Endothelial cell of umbilical vein (primary cell): ENCODE data around the gene CHGA. TPM values are rescaled to one million over a fixed set of nuclear protein-coding genes. Genes with fewer than 3 reads are reported as not detected.

Experiments
- BruUV-seq: library from RNA; stranded (reverse); fragments of 400-500 nt; replicated peaks from 2 replicates; lab custom pipeline; 2021; lab: Mats Ljungman, UMichigan
- CTCF ChIA-PET: fragments of 300-600, 350-600 bp; sonication (Branson Sonifier 250); formaldehyde crosslinking; loops from one replicate; lab custom pipeline; 2021; ENCODE audit warnings: antibody characterized with exemption, inconsistent platforms; lab: Charles Lee
- POLR2A ChIA-PET: fragments of 300-600, 350-600 bp; sonication (Branson Sonifier 250); formaldehyde crosslinking; loops from one replicate; lab custom pipeline; 2021; ENCODE audit warnings: antibody characterized with exemption, inconsistent platforms; lab: Charles Lee
- DNase-seq: peaks from one replicate; pipeline ENCODE4 v3.0.0-alpha.2; 2011; ENCODE audit warnings: low read depth, low spot score
- FAIRE-seq: peaks from 2 replicates; lab custom pipeline; 2011; peaks lifted over from hg19 to GRCh38; lab: Jason Lieb, UNC
- H2AFZ ChIP-seq: 2 replicates; pipeline ENCODE4 v1.6.0; 2012; ENCODE audit warnings: low read depth, low read length, control low read depth, inconsistent platforms
- H3K27ac ChIP-seq: 2 replicates; pipeline ENCODE4 v1.5.1; 2011; ENCODE audit warnings: low read depth, mild to moderate bottlenecking, control low read depth, low read length, moderate library complexity; ENCODE audit not compliant: insufficient read depth
- H3K27me3 ChIP-seq, 2 experiments: 2 replicates each; pipeline versions ENCODE4 v1.6.0 to v1.6.1; 2011; ENCODE audit warnings: low read length in 2 of 2, mixed read lengths in 1 of 2; ENCODE audit not compliant: control insufficient read depth in 2 of 2, insufficient read depth in 2 of 2
- H3K36me3 ChIP-seq, 2 experiments: 2 replicates in 1 of 2; 3 replicates in 1 of 2; pipeline ENCODE4 v1.5.1; 2011; ENCODE audit warnings: low read length in 2 of 2, mild to moderate bottlenecking in 1 of 2, moderate library complexity in 1 of 2; ENCODE audit not compliant: control insufficient read depth in 2 of 2, insufficient read depth in 2 of 2; ENCODE audit errors: extremely low read depth in 1 of 2
- H3K4me1 ChIP-seq: 3 replicates; pipeline ENCODE4 v1.5.1; 2011; ENCODE audit warnings: mild to moderate bottlenecking, low read length; ENCODE audit not compliant: control insufficient read depth, insufficient read depth; ENCODE audit errors: extremely low read depth
- H3K4me2 ChIP-seq: 2 replicates; pipeline ENCODE4 v1.6.1; 2011; ENCODE audit warnings: low read length, control low read depth, mixed read lengths; ENCODE audit not compliant: insufficient read depth
- H3K4me3 ChIP-seq, 3 experiments: fragments of 200-600 bp in 1 of 3; sonication (generic), shearing (Covaris generic) in 1 of 3; replicated peaks in 1 of 3; 2 replicates each; pipeline ENCODE4 v1.5.1; 2011 to 2016; ENCODE audit warnings: control low read depth in 3 of 3, low read length in 3 of 3, mild to moderate bottlenecking in 2 of 3, inconsistent platforms in 1 of 3, low read depth in 1 of 3, moderate library complexity in 1 of 3; ENCODE audit not compliant: insufficient read depth in 1 of 3
- H3K79me2 ChIP-seq: 2 replicates; pipeline ENCODE4 v1.6.0; 2012; ENCODE audit warnings: low read length, inconsistent platforms; ENCODE audit not compliant: control insufficient read depth, insufficient read depth
- H3K9ac ChIP-seq: replicated peaks from 2 replicates; pipeline ENCODE3; 2011; ENCODE audit warnings: low read length, control low read depth; ENCODE audit not compliant: insufficient read depth; ENCODE audit errors: extremely low read depth
- H3K9me1 ChIP-seq: replicated peaks from 3 replicates; pipeline ENCODE4 v1.6.0; 2011; ENCODE audit warnings: mild to moderate bottlenecking, low read length; ENCODE audit not compliant: control insufficient read depth, insufficient read depth; ENCODE audit errors: extremely low read depth
- H3K9me3 ChIP-seq: replicated peaks from 2 replicates; pipeline ENCODE4 v1.5.1; 2012; ENCODE audit warnings: low read length, inconsistent platforms; ENCODE audit not compliant: control insufficient read depth, insufficient read depth
- H4K20me1 ChIP-seq: replicated peaks from 2 replicates; pipeline ENCODE3; 2011; ENCODE audit warnings: mild to moderate bottlenecking, low read length; ENCODE audit not compliant: control insufficient read depth, insufficient read depth; ENCODE audit errors: extremely low read depth
- CTCF ChIP-seq, 2 donors: IDR thresholded peaks; 1 replicate in 1 of 2; 2 replicates in 1 of 2; pipeline ENCODE4 v1.5.1; 2011; ENCODE audit warnings: low read length in 2 of 2, mild to moderate bottlenecking in 2 of 2, moderate library complexity in 2 of 2, control low read depth in 1 of 2, inconsistent platforms in 1 of 2, low read depth in 1 of 2; ENCODE audit not compliant: insufficient read depth in 1 of 2; ENCODE audit errors: extremely low read depth in 1 of 2
- EZH2 ChIP-seq: IDR thresholded peaks from 2 replicates; pipeline ENCODE4 v1.6.1; 2012; ENCODE audit warnings: borderline replicate concordance, low read depth, mild to moderate bottlenecking, moderate library complexity, low read length, inconsistent platforms; ENCODE audit not compliant: severe bottlenecking
- FOS ChIP-seq: IDR thresholded peaks from 2 replicates; pipeline ENCODE4 v1.6.1; 2011; ENCODE audit warnings: mild to moderate bottlenecking, low read length, moderate library complexity, borderline replicate concordance; ENCODE audit not compliant: insufficient read depth
- GATA2 ChIP-seq: IDR thresholded peaks from 2 replicates; pipeline ENCODE4 v1.7.0; 2011; ENCODE audit warnings: low read depth, mild to moderate bottlenecking, moderate library complexity, mixed read lengths, low read length; ENCODE audit not compliant: insufficient read length, insufficient read depth
- JUN ChIP-seq: IDR thresholded peaks from 2 replicates; pipeline ENCODE4 v1.6.1; 2011; ENCODE audit warnings: borderline replicate concordance, low read depth; ENCODE audit not compliant: insufficient read length, insufficient read depth
- MAX ChIP-seq: IDR thresholded peaks from 2 replicates; pipeline ENCODE4 v1.6.1; 2011; ENCODE audit not compliant: insufficient read depth, insufficient read length
- MYC ChIP-seq: IDR thresholded peaks from one replicate; pipeline ENCODE4 v1.6.1; 2011; ENCODE audit warnings: mild to moderate bottlenecking, low read depth, low read length
- POLR2A ChIP-seq: IDR thresholded peaks from 2 replicates; pipeline ENCODE4 v1.6.1; 2012; ENCODE audit warnings: low read depth, mild to moderate bottlenecking, control low read depth, low read length
- POLR2AphosphoS5 ChIP-seq: IDR thresholded peaks from 2 replicates; pipeline ENCODE4 v1.6.1; 2012; ENCODE audit warnings: low read depth, mild to moderate bottlenecking, control low read depth, low read length, moderate library complexity; ENCODE audit not compliant: insufficient read depth
- dilution Hi-C: fragments of 300-500 bp; cut with MboI; formaldehyde crosslinking; loops from one replicate; pipeline ENCODE4 v1.15.0; 2019; ENCODE audit warnings: low sequenced_read_pairs; ENCODE audit not compliant: extremely low pct_ligation_motif_present
- intact Hi-C: fragments of 100-400 bp; cut with micrococcal nuclease; formaldehyde crosslinking; loops from one replicate; pipeline ENCODE4 v1.10.0; 2022
- polyA plus RNA-seq, 4 experiments: library from polyadenylated mRNA; depleted of rRNA in 3 of 4; stranded (reverse) in 3 of 4; unstranded in 1 of 4; fragments of >200 nt; gene quantifications; 2 replicates each; pipeline versions ENCODE4 v1.2.1 to v1.2.3, GENCODE V29; 2011 to 2012; ENCODE audit warnings: missing spikeins in 1 of 4
- total RNA-seq: library from RNA; stranded (reverse); gene quantifications from 2 replicates; pipeline ENCODE4 v1.2.3, GENCODE V29; 2021

The CHGA gene
- total and polyA plus RNA-seq, 2 donors (not counting 3 experiments of a cell fraction or from before 2014, with no cell fraction given): not detected

- intact Hi-C loops (no loop called here), dilution Hi-C loops (no loop called here)
- CTCF ChIA-PET: interaction anchor here (1.7 to 3.4 kb wide), 3 partner anchors 14 to 195 kb away, joined by 4 to 14 read pairs (median 4); no protein-coding TSS in a partner anchor
- Histone ChIP-seq H3K4me1 (peaks cover 5% of the 10 kb centered on the region), H3K36me3 (no peaks in the 10 kb centered on the region), H3K27me3 (no peaks in the 10 kb centered on the region), H3K4me2 (no peak overlapping the region), H3K9me1 (no peaks in the 10 kb centered on the region), H2AFZ (no peak overlapping the region), H3K9ac (no peak overlapping the region), H3K4me3 (no peak overlapping the region), H3K27ac (no peak overlapping the region), H4K20me1 (no peaks in the 10 kb centered on the region), H3K79me2 (no peaks in the 10 kb centered on the region), H3K9me3 (no peaks in the 10 kb centered on the region)
- BruUV-seq: no TSS peak
- FAIRE-seq (no peak), DNase-seq (no peak)
- no peak for TF ChIP-seq POLR2AphosphoS5
- no peak for TF ChIP-seq GATA2
- TF ChIP-seq EZH2: no peak
- POLR2A ChIA-PET: no interaction called here
Measured at GRCh38 chr14:92943855-92944570, 21.1 kb downstream of the CHGA start.

GRCh38 chr14:92944976-92945375, 22.0 kb downstream of the CHGA start:
- peaks cover 5% of the 10 kb centered on the region for H3K4me1 ChIP-seq
- ChIA-PET POLR2A (no interaction called here), CTCF (interaction anchor here (1.7 to 3.4 kb wide), 3 partner anchors 15 to 194 kb away, joined by 4 to 14 read pairs (median 4); no protein-coding TSS in a partner anchor)
- no peaks in the 10 kb centered on the region for H3K79me2 ChIP-seq
- H3K27ac ChIP-seq: no peak overlapping the region
- dilution Hi-C loops: no loop called here
- no peak overlapping the region for H3K4me2 ChIP-seq
- H3K27me3 ChIP-seq: no peaks in the 10 kb centered on the region
- no TSS peak for BruUV-seq
- H4K20me1 ChIP-seq: no peaks in the 10 kb centered on the region
- FAIRE-seq (no peak), DNase-seq (no peak)
- H3K4me3 ChIP-seq: no peak overlapping the region
- no peaks in the 10 kb centered on the region for H3K9me3 ChIP-seq
- no peaks in the 10 kb centered on the region for H3K9me1 ChIP-seq
- TF ChIP-seq MAX: no peak
- TF ChIP-seq JUN: no peak
- TF ChIP-seq POLR2A: no peak
- TF ChIP-seq FOS: no peak
- no peak for TF ChIP-seq CTCF (IDR thresholded peaks at IDR 0.05; ENCODE audit: extremely low read depth in 1 of 2, insufficient read depth in 1 of 2, low read depth in 1 of 2, low read length in 2 of 2)
- no peak for TF ChIP-seq POLR2AphosphoS5
- no peak for TF ChIP-seq GATA2
- TF ChIP-seq EZH2: no peak
- no peak for TF ChIP-seq MYC
- H2AFZ ChIP-seq: no peak overlapping the region
- H3K36me3 ChIP-seq: no peaks in the 10 kb centered on the region
- intact Hi-C loops: no loop called here
- H3K9ac ChIP-seq: no peak overlapping the region
